Renal cortex interstitium (tissue), 11 donors: ENCODE measurements around the gene GATAD2B. TPM values are rescaled to one million over a fixed set of nuclear protein-coding genes. Genes with fewer than 3 reads are reported as not detected.
"Not testable (repeated sequence)": the region's sequence is repeated elsewhere in the genome, so short reads cannot be mapped to it uniquely, and the experiment has no call there.

Experiments
- DNase-seq, 11 donors: peaks; one replicate each; pipeline ENCODE4 v3.0.0-alpha.2; 2013; ENCODE audit warnings: low read depth in 9 of 11, low spot score in 4 of 11; ENCODE audit errors: extremely low read depth in 1 of 11
- polyA plus RNA-seq, 3 donors: library from polyadenylated mRNA; unstranded; fragments of 120-200 nt; gene quantifications; one replicate each; pipeline ENCODE4 v1.2.1, GENCODE V29; 2013; ENCODE audit not compliant: insufficient read length in 3 of 3

GATAD2B gene
- polyA plus RNA-seq, 3 donors: 29.5 to 35.2 (median 29.6) TPM

DNA sequence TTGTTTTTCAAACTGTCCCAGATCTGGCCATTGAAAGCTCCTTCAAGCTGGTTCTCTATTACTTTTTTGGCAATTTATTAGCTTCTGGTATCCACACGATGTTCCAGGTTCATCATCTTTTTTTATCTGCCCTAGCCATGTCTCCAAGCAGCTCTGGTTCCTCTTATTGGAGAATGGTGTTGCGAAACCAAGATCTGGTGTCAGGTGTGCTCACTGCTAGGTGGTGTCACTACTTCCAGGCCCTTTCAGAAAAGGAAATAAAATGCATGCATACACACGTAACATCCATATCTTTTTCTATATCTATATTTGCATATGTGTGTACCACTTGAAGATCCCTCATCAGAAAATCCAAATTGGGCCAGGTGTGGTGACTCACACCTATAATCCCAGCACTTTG lies 53.3 kb downstream of the GATAD2B start:
- no peak for DNase-seq

DNA sequence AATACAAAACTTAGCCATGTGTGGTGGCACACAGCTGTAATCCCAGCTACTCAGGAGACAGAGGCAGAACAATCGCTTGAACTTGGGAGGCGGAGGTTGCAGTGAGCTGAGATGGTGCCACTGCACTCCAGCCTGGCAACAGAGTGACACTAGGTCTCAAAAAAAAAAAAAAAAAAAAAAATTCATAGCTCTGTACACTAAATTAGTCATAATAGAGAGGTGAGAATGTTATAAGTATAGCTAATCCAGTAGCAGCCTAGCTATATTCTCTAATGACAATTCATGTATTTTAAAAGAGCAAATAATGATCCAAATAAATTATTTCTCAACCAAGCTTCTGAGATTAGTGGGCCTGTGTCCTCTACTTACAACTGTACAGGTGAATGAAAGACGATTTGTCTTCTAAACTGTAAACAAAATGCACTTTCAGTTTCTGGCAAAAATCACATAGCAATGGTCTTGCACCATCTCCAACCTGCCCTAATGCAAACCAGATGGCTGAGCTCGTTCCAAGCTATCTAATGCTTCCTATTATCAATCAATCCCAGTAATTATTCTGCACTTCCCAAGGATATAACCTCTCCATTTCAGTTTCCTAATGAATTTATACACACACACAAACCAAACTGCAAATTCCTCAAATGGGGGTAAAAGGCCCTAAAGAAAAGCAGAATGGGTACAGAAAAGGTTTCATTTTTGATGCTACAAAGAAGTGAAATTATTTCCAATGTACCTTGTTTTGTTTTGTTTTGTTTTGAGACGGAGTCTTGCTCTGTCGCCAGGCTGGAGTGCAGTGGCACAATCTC lies 56.5 kb downstream of the GATAD2B start:
- no peak for DNase-seq

DNA sequence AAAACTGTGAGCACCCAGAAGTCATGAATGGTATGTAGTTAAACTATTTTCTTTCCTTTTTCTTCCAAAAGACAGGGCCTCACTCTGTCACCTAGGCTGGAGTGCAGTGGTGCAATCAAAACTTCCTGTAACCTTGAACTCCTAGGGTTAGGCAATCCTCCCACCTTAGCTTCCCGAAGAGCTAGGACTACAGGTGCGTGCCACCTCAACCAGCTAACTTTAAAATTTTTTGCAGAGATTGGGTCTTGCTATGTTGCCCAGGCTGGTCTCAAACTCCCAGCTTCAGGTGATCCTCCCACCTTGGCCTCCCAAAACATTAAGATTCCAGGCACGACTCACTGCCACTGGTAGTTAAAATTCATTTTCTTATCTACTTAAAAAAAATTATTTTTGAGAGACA lies 62.5 kb downstream of the GATAD2B start:
- no peak for DNase-seq

DNA sequence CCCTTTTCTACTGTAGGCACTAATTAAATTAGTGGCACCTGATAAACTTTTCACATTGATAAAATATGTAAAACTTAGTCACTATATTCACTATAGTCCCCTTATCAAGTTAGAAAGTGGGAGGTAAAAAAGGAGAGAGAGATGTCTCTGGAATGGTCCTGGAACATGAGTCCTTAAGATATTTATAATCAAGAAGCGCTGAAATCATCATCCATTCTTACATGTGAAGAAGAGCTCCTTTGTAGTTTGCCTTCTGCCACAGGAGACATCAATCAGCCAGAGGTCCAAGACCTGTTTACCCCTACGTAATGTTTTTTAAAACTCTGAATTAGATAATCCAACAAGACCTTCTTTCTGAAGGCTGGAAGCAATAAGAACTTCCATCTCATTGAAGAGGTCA lies 65.3 kb downstream of the GATAD2B start:
- DNase-seq: no peak

DNA sequence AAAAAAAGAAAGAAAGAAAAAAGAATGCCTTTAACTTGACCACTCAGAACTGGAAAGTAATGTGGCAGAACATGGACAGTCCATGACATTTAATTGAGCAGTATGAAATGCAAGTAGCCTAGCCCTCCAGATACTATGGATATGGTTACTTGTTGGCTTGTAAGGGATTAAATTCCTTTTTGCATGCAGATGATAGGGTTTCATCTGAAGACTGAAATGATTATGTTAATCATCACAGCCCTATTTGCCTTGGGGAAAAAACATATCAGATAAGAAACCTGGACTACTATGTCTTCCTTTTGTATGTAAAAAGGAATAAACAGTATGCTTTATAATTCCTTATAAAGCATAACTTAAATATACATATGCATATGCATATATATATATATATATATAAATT lies 66.0 kb downstream of the GATAD2B start:
- no peak for DNase-seq

DNA sequence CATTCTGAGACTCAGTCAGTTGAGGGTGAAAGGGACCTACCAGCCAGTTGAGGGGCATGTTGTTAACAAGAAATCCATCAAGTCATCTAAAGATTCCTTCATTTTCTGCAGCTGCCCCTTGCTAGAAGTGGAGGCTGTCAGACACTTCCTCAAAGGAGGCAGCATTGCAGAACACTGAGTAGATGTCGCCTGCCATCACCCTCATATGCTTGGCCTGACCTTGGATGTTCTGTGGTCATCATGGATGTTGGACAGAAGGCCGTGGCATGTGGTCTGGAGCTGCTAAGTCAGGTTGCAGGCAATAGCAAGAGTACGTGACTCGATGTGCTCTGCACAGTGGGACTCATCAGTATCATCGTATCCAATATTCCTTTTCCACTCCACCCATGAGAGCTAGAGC lies 70.6 kb downstream of the GATAD2B start:
- DNase-seq: no peak

DNA sequence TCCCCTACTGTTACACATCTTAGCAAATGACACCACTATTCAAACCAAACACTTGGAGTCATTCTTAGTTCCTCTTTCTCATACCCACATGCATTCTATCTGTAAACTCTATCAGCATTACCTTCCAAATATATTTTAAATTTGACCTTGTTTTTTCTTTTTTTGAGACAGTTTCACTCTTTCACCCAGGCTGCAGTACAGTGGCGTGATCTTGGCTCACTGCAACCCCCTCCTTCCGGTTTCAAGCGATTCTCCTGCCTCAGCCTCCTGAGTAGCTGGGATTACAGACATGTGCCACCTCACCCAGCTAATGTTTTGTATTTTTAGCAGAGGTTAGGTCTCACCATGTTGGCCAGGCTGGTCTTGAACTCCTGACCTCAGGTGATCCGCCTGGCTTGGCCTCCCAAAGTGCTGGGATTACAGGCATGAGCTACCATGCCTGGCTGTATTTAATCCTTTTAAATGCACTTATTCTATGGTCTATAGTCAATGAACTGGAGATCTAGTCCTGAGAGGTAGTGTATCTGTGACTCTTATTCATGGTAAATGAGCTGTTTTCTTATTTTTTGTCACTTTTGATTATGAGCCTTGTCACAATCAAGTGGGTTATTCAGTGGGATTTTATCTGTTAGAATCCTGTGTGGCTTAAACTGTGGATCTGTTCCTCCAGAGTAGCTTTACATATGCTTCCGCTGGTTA lies 73.1 kb downstream of the GATAD2B start:
- DNase-seq: no peak

DNA sequence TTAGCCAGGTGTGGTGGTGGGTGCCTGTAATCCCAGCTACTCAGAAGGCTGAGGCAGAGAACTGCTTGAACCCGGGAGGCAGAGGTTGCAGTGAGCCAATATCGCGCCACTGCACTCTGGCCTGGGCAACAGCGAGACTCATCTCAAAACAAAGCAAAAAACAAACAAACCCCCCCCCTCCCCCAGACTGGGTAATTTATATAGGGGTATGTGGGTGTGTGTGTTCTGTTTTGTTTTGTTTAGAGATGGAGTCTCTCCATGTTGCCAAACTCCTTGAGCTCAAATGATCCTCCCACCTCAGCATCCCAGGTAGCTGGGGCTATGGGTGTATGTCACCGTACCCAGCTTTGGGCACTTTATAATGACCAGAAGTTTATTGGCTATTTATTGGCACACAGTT lies 74.0 kb downstream of the GATAD2B start:
- no peak for DNase-seq

DNA sequence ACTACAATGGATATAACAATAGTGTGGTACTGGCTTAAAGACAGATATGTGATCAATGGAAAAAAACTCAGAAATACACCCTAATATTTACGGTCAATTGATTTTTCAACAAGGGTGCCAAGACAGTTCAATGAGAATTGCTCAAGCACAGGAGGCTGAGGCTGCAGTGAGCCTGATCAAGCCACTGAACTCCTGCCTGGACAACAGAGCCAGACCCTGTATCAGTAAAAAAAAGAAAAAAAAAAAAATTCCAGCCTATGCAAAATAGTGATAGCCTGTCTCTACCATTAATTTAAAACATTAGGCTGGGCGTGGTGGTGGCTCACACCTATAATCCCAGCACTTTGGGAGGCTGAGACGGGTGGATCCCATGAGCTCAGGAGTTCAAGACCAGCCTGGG lies 77.6 kb downstream of the GATAD2B start:
- no peak for DNase-seq

DNA sequence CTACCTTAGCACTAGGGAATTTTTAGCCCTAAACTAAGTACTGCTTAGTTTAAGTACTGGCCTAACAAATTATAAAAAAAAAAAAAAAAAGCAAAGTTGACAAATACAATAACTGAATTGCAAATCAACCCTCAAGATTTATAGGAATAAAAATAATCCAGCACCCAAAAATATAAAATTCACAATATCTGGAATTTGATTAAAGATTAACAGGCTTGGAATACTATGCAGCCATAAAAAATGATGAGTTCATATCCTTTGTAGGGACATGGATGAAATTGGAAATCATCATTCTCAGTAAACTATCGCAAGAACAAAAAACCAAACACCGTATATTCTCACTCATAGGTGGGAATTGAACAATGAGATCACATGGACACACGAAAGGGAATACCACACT lies 78.4 kb downstream of the GATAD2B start:
- not testable (repeated sequence) for DNase-seq

DNA sequence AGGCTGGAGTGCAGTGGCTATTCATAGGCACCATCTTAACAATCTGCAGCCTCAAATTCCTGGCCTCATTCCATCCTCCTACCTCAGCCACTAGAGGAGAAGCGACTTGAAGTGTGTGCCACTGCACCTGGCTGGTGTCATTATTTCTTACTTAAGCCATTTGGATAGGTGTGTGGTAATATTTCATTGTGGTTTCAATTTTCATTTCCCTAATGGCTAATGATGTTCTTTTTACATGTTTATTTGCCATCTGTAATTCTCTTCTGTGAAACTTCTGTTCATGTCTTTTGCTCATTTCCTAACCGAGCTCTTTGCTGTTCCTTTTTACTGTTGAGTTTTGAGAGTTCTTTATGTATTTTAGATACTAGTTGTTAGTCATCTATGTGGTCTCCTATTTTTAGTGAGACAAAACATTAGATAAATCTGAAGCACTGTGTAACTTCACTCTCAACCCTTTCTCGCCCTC lies 80.7 kb downstream of the GATAD2B start:
- DNase-seq: no peak

DNA sequence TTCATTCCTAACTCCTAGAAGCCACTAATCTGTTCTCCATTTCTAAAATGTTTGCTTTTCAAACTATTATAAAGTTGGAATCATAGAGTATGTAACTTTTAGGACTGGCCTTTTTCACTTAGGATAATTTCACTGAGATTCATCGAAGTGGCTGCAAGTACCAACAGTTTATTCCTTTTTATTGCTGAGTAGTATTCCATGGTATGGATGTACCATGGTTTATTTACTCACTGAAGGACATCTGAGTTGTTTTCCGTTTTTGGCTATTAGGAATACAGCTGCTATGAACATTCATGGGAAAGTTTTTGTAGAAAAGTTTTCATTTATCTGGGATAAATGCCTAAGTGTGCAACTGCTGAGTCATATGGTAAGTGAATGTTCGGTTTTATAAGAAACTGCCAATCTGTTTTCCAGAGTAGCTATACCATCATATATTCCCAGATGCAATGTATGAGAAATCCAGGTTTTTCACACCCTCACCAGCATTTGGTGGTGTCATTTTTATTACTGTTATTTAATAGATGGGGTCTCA lies 81.2 kb downstream of the GATAD2B start:
- no peak for DNase-seq

DNA sequence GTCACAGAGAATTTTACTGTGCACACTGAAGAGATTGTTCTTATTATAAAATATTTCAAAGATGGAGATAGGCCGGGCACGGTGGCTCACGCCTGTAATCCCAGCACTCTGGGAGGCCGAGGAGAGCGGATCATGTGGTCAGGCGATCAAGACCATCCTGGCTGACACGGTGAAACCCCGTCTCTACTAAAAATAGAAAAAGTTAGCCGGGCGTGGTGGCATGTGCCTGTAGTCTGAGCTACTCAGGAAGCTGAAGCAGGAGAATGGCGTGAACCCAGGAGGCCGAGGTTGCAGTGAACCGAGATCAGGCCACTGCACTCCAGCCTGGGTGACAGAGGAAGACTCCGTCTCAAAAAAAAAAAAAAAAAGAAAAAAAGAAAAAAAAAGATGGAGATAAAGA lies 82.0 kb downstream of the GATAD2B start:
- DNase-seq: not testable (repeated sequence)

DNA sequence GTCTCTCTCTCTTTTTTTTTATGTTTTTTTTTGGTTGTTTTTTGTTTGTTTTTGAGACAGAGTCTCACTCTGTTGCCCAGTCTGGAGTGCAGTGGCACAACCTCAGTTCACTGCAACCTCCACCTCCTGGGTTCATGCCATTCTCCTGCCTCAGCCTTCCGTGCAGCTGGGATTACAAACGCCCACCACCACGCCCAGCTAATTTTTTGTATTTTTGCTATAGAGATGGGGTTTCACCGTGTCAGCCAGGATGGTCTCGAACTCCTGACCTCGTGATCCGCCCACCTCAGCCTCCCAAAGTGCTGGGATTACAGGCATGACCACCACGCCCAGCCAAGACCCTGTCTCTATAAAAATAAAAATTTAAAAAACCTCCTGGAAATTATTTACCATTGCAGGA lies 88.8 kb downstream of the GATAD2B start:
- not testable (repeated sequence) for DNase-seq

DNA sequence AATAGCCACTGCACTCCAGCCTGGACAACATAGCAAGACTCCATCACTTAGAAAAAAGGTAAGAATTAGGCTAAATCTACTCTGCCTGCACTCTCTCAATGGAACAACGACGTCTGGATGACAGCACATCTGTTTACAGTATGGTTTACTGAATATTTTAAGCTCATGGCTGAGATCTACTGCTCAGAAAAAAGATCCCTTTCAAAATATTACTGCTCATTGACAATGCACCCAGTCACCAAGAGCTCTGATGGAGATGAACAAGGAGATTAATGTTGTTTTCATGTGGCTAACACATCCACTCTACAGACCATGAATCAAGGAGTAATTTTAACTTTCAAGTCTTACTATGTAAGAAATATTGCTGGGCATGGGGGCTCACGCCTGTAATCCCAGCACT lies 89.6 kb downstream of the GATAD2B start:
- no peak for DNase-seq

DNA sequence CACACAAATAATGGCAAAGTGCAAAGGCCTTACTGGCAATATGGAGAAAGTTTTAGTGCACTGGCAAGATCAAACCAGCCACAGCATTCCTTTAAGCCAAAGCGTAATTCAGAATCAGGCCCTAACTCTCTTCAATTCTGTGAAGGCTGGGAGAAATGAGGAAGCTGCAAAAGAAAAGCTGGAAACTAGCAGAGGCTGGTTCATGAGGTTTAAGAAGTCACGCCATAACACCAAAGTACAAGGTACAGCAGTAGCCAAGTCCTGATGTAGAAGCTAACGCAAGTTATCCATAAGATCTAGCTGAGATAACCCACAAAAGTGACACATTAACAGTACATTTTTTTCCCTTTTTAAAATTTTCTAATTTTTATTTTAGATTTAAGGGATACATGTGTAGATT lies 90.5 kb downstream of the GATAD2B start:
- DNase-seq: no peak

DNA sequence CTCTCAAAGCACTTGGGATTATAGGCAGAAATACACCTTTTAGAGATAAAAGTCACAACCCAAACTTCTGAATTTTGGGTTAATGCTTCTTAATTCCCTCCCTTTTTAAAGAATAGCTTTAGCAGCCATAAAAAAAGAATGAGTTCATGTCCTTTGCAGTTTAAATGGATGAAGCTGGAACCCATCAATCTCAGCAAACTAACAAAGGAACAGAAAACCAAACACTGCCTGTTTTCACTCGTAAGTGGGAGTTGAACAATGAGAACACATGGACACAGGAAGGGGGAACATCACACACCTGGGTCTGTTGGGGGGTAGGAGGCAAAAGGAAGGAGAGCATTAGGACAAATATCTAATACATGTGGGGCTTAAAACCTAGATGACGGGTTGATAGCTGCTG lies 91.7 kb downstream of the GATAD2B start:
- peak in 6 of 11 donors; percentile 5 to 16 (median 10) for DNase-seq

DNA sequence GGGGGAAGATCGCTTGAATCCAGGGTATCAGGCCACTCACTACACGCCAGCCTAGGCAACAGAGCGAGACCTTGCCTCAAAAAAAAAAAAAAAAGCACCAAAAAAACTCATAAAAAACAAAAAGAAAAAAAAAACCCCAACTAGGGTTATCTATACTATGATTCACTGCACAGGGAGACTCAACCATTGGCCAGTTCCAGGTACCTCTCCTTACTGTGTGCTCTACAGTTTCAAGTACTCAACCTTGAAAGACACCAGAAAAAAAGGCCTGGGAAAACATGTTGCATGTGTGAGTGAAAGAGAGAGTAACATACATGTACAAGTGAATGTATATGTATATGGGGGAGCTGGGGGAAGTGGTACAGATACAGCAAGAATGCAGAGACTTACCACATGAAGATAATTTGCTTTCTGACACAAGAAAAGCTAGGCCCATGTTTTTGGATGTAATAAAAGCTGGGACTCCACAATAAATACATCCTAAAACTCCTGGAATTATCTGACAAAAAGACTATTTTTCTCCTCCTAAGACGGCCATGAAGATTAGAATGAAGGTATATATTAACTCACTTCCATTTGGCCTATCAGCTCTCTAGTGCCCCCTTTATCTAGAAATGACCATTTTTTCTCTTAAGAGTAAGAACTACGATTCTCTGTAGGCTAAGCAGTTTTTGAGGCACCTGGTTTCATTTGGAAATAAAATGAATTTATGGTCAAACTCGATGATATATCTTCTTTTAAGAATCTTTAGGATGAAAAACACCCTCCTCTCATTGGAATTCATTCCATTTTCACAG lies 95.4 kb downstream of the GATAD2B start:
- no peak for DNase-seq

DNA sequence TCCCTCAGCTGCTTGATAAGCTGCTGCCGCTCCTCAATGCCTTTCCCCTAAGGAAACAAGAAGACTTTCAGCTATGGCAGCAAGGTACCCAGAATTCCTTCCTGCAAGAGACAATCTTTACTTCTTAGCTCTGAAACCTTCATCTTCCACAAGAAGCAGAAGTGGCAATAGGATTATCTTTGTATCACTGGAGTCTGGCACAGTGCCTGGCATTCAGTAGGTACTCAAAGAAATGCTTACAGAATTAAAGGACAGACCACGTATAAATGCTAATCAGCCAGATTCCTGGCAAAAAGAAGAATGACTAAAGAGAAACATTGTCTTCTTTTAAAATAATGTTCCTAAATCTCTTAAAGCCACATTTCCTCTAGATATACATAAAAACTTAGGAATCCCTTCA lies 103.9 kb downstream of the GATAD2B start:
- no peak for DNase-seq
